Natural killer cell (primary cell): ENCODE data around the gene SERPINE1. TPM values are rescaled to one million over a fixed set of nuclear protein-coding genes. Genes with fewer than 3 reads are reported as not detected.

Experiments
- ATAC-seq, 3 donors: fragments of 150-1000 bp in 2 of 3; fragments of 200-7000 bp in 1 of 3; cut with Tn5 transposase; 1 replicate in 1 of 3; 2 replicates in 2 of 3; pipeline ENCODE4 v1.10.0; 2021; ENCODE audit warnings: mild to moderate bottlenecking in 2 of 3, moderate library complexity in 2 of 3
- DNase-seq, 2 donors: peaks; one replicate each; pipeline versions ENCODE4 v3.0.0 to v3.0.0-alpha.2; 2013 to 2021; ENCODE audit warnings: mixed read lengths in 1 of 2
- H3K27ac ChIP-seq: one replicate; pipeline ENCODE4 v1.5.1; 2013; ENCODE audit warnings: mild to moderate bottlenecking, low read length
- H3K27me3 ChIP-seq: one replicate; pipeline ENCODE4 v1.6.1; 2013; ENCODE audit warnings: low read length; ENCODE audit not compliant: control insufficient read depth, insufficient read depth
- H3K36me3 ChIP-seq: one replicate; pipeline ENCODE4 v1.6.1; 2013; ENCODE audit warnings: low read length; ENCODE audit not compliant: control insufficient read depth, insufficient read depth
- H3K4me1 ChIP-seq: one replicate; pipeline ENCODE4 v1.6.1; 2013; ENCODE audit warnings: low read length; ENCODE audit not compliant: control insufficient read depth, insufficient read depth
- H3K4me3 ChIP-seq: one replicate; pipeline ENCODE4 v1.5.1; 2013; ENCODE audit warnings: low read length
- H3K9me3 ChIP-seq: one replicate; pipeline ENCODE4 v1.6.1; 2013; ENCODE audit warnings: low read length; ENCODE audit not compliant: control insufficient read depth, insufficient read depth
- H3K27ac Mint-ChIP-seq, 2 donors: one replicate each; pipeline ENCODE4 v1.8.0; 2022; ENCODE audit warnings: mild to moderate bottlenecking in 2 of 2, mixed read lengths in 2 of 2, moderate library complexity in 1 of 2
- H3K27me3 Mint-ChIP-seq, 2 donors: one replicate each; pipeline ENCODE4 v1.8.0; 2022; ENCODE audit warnings: low read depth in 2 of 2, mixed read lengths in 2 of 2
- H3K36me3 Mint-ChIP-seq: one replicate; pipeline ENCODE4 v1.8.0; 2022; ENCODE audit warnings: mixed read lengths
- H3K4me1 Mint-ChIP-seq, 2 donors: one replicate each; pipeline ENCODE4 v1.8.0; 2022; ENCODE audit warnings: mixed read lengths in 2 of 2
- H3K4me3 Mint-ChIP-seq: one replicate; pipeline ENCODE4 v1.8.0; 2022; ENCODE audit warnings: mild to moderate bottlenecking, moderate library complexity, mixed read lengths
- H3K9me3 Mint-ChIP-seq, 2 donors: one replicate each; pipeline ENCODE4 v1.8.0; 2022; ENCODE audit warnings: mixed read lengths in 2 of 2
- WGBS: methylation state at CpG from one replicate; pipeline ENCODE4 v1.1.7; 2013; ENCODE audit warnings: missing lambda C conversion rate; ENCODE audit not compliant: insufficient coverage; 5-methylcytosine and 5-hydroxymethylcytosine counted together
- intact Hi-C: fragments of 100-400 bp; cut with micrococcal nuclease; formaldehyde crosslinking; loops from one replicate; pipeline ENCODE4 v1.14.2; 2022
- total RNA-seq, 4 donors: library from RNA; stranded (reverse); fragments of 120-200 nt in 1 of 4; gene quantifications; one replicate each; pipeline versions ENCODE4 v1.2.3 to v1.2.4, GENCODE V29; 2013 to 2022
- TF ChIP-seq, protein P1 (sequence below): fragments of 200-600 bp; IDR thresholded peaks from one replicate; pipeline ENCODE4 v1.8.0; 2022; ENCODE audit warnings: antibody characterized with exemption

Gene SERPINE1
- total RNA-seq, 3 donors from 2014 or later (not counting 1 experiment from before 2014, with no cell fraction given), result 0.48 to 5.5 (median 1.1) TPM

GRCh38 chr7:101173752-101174244 lies 46.9 kb downstream of the SERPINE1 start:
- peaks cover 70% of the 10 kb centered on the region for H3K27me3 ChIP-seq
- H3K4me3 ChIP-seq, result no peak overlapping the region
- no peak overlapping the region for H3K27ac ChIP-seq
- TF ChIP-seq, protein P1, sequence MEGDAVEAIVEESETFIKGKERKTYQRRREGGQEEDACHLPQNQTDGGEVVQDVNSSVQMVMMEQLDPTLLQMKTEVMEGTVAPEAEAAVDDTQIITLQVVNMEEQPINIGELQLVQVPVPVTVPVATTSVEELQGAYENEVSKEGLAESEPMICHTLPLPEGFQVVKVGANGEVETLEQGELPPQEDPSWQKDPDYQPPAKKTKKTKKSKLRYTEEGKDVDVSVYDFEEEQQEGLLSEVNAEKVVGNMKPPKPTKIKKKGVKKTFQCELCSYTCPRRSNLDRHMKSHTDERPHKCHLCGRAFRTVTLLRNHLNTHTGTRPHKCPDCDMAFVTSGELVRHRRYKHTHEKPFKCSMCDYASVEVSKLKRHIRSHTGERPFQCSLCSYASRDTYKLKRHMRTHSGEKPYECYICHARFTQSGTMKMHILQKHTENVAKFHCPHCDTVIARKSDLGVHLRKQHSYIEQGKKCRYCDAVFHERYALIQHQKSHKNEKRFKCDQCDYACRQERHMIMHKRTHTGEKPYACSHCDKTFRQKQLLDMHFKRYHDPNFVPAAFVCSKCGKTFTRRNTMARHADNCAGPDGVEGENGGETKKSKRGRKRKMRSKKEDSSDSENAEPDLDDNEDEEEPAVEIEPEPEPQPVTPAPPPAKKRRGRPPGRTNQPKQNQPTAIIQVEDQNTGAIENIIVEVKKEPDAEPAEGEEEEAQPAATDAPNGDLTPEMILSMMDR, result no peak
- peaks cover 40% of the 10 kb centered on the region for H3K4me1 ChIP-seq
- no peaks in the 10 kb centered on the region for H3K36me3 Mint-ChIP-seq
- H3K27me3 Mint-ChIP-seq, result peaks cover 77 to 81% of the 10 kb centered on the region in 2 donors
- peak; percentile 61 to 79 for DNase-seq
- H3K9me3 ChIP-seq, result peaks cover 4% of the 10 kb centered on the region
- H3K4me3 Mint-ChIP-seq, result peak overlapping the region; percentile 53
- peak; percentile 75 to 81 (median 76) for ATAC-seq
- intact Hi-C loops, result no loop called here
- WGBS, result 6% methylated on average over 16 of the region's 16 CpGs
- peaks cover 33 to 50% of the 10 kb centered on the region in 2 donors for H3K4me1 Mint-ChIP-seq
- H3K9me3 Mint-ChIP-seq, result no peaks in the 10 kb centered on the region
- H3K36me3 ChIP-seq, result no peaks in the 10 kb centered on the region
- peak overlapping the region in 1 of 2 donors; percentile 34 for H3K27ac Mint-ChIP-seq

GRCh38 chr7:101174322-101174854 lies 47.5 kb downstream of the SERPINE1 start:
- H3K4me1 ChIP-seq, result peaks cover 43% of the 10 kb centered on the region
- H3K36me3 ChIP-seq, result no peaks in the 10 kb centered on the region
- Mint-ChIP-seq H3K36me3 (no peaks in the 10 kb centered on the region), H3K4me1 (peaks cover 30 to 50% of the 10 kb centered on the region in 2 donors), H3K27ac (peak overlapping the region in 1 of 2 donors; percentile 34), H3K4me3 (peak overlapping the region; percentile 53), H3K9me3 (no peaks in the 10 kb centered on the region), H3K27me3 (peaks cover 71 to 82% of the 10 kb centered on the region in 2 donors)
- WGBS, result 7% methylated on average over 27 of the region's 28 CpGs
- no peak overlapping the region for H3K4me3 ChIP-seq
- H3K27ac ChIP-seq, result no peak overlapping the region
- ATAC-seq (no peak), DNase-seq (no peak)
- H3K27me3 ChIP-seq, result peaks cover 68% of the 10 kb centered on the region
- H3K9me3 ChIP-seq, result peaks cover 4% of the 10 kb centered on the region
- intact Hi-C loops, result no loop called here
- TF ChIP-seq, protein P1, result no peak

GRCh38 chr7:101175664-101176063 lies 48.8 kb downstream of the SERPINE1 start:
- H3K9me3 ChIP-seq, result peaks cover 4% of the 10 kb centered on the region
- peaks cover 33% of the 10 kb centered on the region for H3K4me1 ChIP-seq
- WGBS, result 51% methylated on average over 3 of the region's 3 CpGs
- H3K4me1 Mint-ChIP-seq, result peaks cover 21 to 47% of the 10 kb centered on the region in 2 donors
- H3K27ac ChIP-seq, result no peak overlapping the region
- no peak overlapping the region for H3K4me3 Mint-ChIP-seq
- no peaks in the 10 kb centered on the region for H3K9me3 Mint-ChIP-seq
- peaks cover 62 to 79% of the 10 kb centered on the region in 2 donors for H3K27me3 Mint-ChIP-seq
- H3K4me3 ChIP-seq, result no peak overlapping the region
- DNase-seq (no peak), ATAC-seq (no peak)
- H3K27me3 ChIP-seq, result peaks cover 63% of the 10 kb centered on the region
- TF ChIP-seq, protein P1, result no peak
- H3K36me3 ChIP-seq, result no peaks in the 10 kb centered on the region
- intact Hi-C loops, result no loop called here
- H3K27ac Mint-ChIP-seq, result no peak overlapping the region
- no peaks in the 10 kb centered on the region for H3K36me3 Mint-ChIP-seq

DNA sequence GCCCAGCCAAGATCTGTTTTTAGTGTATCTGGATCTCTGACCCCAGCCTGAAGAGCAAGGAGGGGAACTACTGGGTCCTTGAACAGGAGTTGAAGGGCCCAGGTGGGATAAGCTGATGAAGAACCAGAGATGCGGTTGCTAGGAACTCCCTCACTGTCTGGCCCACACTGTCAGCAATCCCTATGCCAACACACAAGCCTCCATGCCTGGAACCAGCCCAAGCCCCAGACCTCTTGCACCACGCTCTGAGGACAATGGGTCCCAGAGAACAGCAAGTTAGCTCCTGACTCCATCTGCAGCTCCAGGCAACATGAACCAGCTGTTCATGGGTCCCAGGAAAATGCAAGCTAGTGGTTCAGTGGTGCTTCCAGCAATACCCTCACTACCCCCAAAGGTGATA lies 50.7 kb downstream of the SERPINE1 start:
- H3K9me3 ChIP-seq, result peaks cover 4% of the 10 kb centered on the region
- WGBS, result 87% methylated on average over 2 of the region's 2 CpGs
- DNase-seq (no peak), ATAC-seq (no peak)
- H3K4me3 ChIP-seq, result no peak overlapping the region
- intact Hi-C loops, result no loop called here
- H3K4me3 Mint-ChIP-seq, result no peak overlapping the region
- TF ChIP-seq, protein P1, result no peak
- no peaks in the 10 kb centered on the region for H3K9me3 Mint-ChIP-seq
- H3K27me3 Mint-ChIP-seq, result peaks cover 60 to 76% of the 10 kb centered on the region in 2 donors
- H3K36me3 Mint-ChIP-seq, result no peaks in the 10 kb centered on the region
- peaks cover 14 to 38% of the 10 kb centered on the region in 2 donors for H3K4me1 Mint-ChIP-seq
- peaks cover 23% of the 10 kb centered on the region for H3K4me1 ChIP-seq
- H3K36me3 ChIP-seq, result no peaks in the 10 kb centered on the region
- H3K27me3 ChIP-seq, result peaks cover 52% of the 10 kb centered on the region
- H3K27ac ChIP-seq, result no peak overlapping the region
- no peak overlapping the region for H3K27ac Mint-ChIP-seq
